ENCODE results near the gene GSN. TPM values are rescaled to one million over a fixed set of nuclear protein-coding genes. Genes with fewer than 3 reads are reported as not detected.
A peak's percentile ranks its signal among the peaks of the same experiment; 100 is the strongest.

Gene GSN
- 1 to 10 TPM; 4.1 to 4.2 TPM for total RNA-seq
- polyA plus RNA-seq = 6.3 TPM

DNA sequence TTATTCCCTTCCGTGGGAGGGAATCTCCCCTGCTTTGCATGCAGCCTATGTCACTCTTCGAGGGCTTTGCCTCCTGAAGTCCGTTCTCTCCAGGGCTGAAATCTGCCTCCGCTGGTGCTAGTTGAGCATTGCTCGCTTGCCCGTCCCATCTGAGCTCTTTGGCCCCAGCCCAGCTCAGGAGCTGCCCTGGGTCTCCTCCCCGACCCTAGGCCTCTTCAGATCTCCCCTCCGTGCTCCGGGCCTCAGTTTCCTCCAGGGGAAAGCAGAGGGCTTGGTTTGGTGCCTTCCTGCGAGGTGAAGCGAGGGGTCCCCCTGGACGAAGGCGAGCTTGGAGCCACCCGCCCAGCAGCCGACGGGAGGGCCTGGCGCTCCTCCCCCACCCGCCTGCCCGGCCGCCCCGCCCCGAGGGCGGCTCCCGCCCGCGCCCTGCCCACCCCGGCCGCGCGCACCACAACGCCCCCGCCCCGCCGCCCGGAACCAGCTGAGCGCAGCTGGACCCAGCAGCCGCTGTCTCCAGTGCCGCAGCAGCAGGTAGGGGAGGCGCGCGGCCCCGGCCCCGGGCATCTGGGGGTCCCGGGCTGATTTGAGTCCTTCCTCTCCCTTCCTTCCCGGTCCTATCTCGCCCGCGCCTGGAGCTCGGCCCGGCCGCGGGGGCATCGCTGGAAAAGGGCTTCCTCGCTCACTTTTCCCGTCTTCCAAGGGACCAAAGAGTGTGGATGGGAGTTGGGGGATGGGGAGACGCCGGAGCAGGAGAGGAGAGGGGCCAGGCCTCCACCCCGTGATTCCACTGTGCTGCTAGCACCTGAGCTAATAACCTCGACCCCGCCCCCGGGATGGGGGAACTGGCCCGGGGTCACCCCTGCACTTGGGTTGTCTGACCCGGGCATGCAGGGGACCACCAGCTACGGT, at the start of gene GSN:
GSN (plus strand) TSS at position 474 of the 909 bp plus-strand sequence. CDS start 33,810 bp downstream, outside the sequence.
- CTCF ChIA-PET = interaction anchor here (3.3 kb wide), 1 partner anchor 11 kb away, joined by 15 read pairs; no protein-coding TSS in a partner anchor
- POLR2A ChIA-PET = no interaction called here
- H3K4me1 ChIP-seq (ENCODE audit: insufficient read depth, low read length) = peaks cover 14% of the 10 kb centered on the region

GRCh38 chr9:121218357-121219027, 49.5 kb upstream of the GSN start:
- Mint-ChIP-seq H3K9me3 (no peaks in the 10 kb centered on the region), H3K4me1 (peaks cover 0 to 2% (median 0%) of the 10 kb centered on the region in 3 donors), H3K4me3 (no peak overlapping the region), H3K27ac (no peak overlapping the region), H3K27me3 (peaks cover 0 to 1% of the 10 kb centered on the region in 2 donors), H3K36me3 (peaks cover 5 to 11% (median 5%) of the 10 kb centered on the region in 3 donors)
- ChIA-PET POLR2A (no interaction called here), CTCF (interaction anchor here (0.8 to 1.6 kb wide), 3 partner anchors 12 to 101 kb away, joined by 3 to 4 read pairs (median 3); partner anchors contain the start of gene RAB14)
- no peak overlapping the region for H3K27ac ChIP-seq (ENCODE audit: low read depth, low read length)
- no peak for DNase-seq
- no peak overlapping the region for H3K4me3 ChIP-seq (ENCODE audit: low read length)
- H3K27me3 ChIP-seq (ENCODE audit: insufficient read depth, low read length, poor library complexity, severe bottlenecking) = no peaks in the 10 kb centered on the region
- H3K4me1 ChIP-seq (ENCODE audit: insufficient read depth, low read length) = no peaks in the 10 kb centered on the region
- H3K36me3 ChIP-seq (ENCODE audit: insufficient read depth, low read length) = no peaks in the 10 kb centered on the region
- H3K9me3 ChIP-seq (ENCODE audit: low read length) = no peaks in the 10 kb centered on the region

More for the DNA sequence above, at the start of gene GSN:
- H3K4me3 Mint-ChIP-seq = peak within 1 kb of the TSS; percentile 77 to 91 (median 80)
- Histone ChIP-seq H3K27ac (ENCODE audit: low read depth, low read length) (peak within 1 kb of the TSS; percentile 49), H3K9me3 (ENCODE audit: low read length) (no peaks in the 10 kb centered on the region), H3K4me3 (ENCODE audit: low read length) (peak within 1 kb of the TSS; percentile 57), H3K36me3 (ENCODE audit: insufficient read depth, low read length) (no peaks in the 10 kb centered on the region), H3K27me3 (ENCODE audit: insufficient read depth, low read length, poor library complexity, severe bottlenecking) (peaks cover 5% of the 10 kb centered on the region)
- DNase-seq = peak; percentile 19 to 65 (median 21)
- peaks cover 0 to 4% (median 0%) of the 10 kb centered on the region in 3 donors for H3K36me3 Mint-ChIP-seq
- peak within 1 kb of the TSS in 4 of 8 donors; percentile 38 to 82 (median 72) for H3K27ac Mint-ChIP-seq
- H3K27me3 Mint-ChIP-seq = peaks cover 0 to 12% of the 10 kb centered on the region in 2 donors
- H3K9me3 Mint-ChIP-seq = no peaks in the 10 kb centered on the region
- H3K4me1 Mint-ChIP-seq = peaks cover 9 to 19% (median 14%) of the 10 kb centered on the region in 3 donors

DNA sequence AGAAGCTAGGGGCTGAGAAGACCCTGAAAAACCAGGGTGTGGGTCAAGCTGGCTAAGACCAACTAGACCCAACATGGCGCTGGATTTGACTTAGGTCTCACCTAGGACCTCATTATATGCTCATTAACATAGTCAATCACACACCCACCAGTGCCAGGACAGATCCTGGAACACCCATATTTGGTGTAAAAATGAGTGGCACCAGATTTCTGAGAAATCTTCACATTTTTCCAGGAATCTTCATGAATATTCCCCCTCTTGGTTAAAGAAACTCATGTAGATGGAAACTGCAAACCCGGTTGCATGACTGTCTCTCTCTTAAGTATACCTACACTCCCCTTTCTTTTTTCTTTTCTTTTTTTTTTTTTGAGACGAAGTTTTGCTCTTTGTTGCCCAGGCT, 48.4 kb upstream of the GSN start:
- H3K4me3 Mint-ChIP-seq = no peak overlapping the region

DNA sequence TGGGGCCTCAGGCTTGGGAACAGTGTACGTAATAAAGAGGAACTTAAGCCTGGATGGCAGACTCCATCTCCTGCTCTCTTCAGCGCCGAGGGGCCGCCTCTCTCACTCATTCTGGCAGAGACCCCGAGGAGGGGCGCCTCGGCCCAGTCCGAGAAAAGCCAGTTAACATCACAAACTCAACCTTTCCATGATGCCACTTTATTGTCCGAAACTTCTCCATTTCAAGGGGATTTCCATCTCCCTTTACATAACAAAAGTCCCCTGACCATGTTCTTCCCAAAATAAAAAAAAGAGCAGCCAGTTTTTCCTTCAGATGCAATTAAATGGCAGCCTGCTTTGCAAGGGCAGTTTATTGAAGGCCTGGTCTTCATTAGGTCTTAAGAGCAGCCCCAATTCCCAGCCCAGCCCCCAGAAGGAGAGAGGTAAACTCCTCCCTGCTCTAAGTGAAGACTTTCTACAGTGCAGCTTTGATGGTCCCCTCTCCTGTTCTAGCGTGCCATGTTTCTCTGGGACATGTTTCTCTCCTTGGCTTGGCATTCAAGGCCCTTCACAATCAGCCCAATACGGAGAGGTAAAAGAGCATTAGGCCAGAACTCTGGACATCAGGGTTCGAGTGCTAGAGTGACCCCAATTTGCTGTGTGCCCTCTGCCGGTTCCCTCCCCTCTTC, 46.8 kb upstream of the GSN start:
- Mint-ChIP-seq H3K4me3 (no peak overlapping the region), H3K9me3 (no peaks in the 10 kb centered on the region), H3K27me3 (no peaks in the 10 kb centered on the region), H3K36me3 (peaks cover 4 to 9% (median 4%) of the 10 kb centered on the region in 3 donors), H3K4me1 (peaks cover 0 to 2% (median 0%) of the 10 kb centered on the region in 3 donors), H3K27ac (no peak overlapping the region)
- ChIA-PET POLR2A (no interaction called here), CTCF (no interaction called here)
- H3K27me3 ChIP-seq (ENCODE audit: insufficient read depth, low read length, poor library complexity, severe bottlenecking) = no peaks in the 10 kb centered on the region
- no peaks in the 10 kb centered on the region for H3K36me3 ChIP-seq (ENCODE audit: insufficient read depth, low read length)
- H3K9me3 ChIP-seq (ENCODE audit: low read length) = no peaks in the 10 kb centered on the region
- DNase-seq = no peak
- H3K4me3 ChIP-seq (ENCODE audit: low read length) = no peak overlapping the region
- no peaks in the 10 kb centered on the region for H3K4me1 ChIP-seq (ENCODE audit: insufficient read depth, low read length)
- H3K27ac ChIP-seq (ENCODE audit: low read depth, low read length) = no peak overlapping the region

More for the DNA sequence above, 48.4 kb upstream of the GSN start:
- Histone ChIP-seq H3K36me3 (ENCODE audit: insufficient read depth, low read length) (no peaks in the 10 kb centered on the region), H3K27ac (ENCODE audit: low read depth, low read length) (no peak overlapping the region), H3K9me3 (ENCODE audit: low read length) (no peaks in the 10 kb centered on the region), H3K4me1 (ENCODE audit: insufficient read depth, low read length) (no peaks in the 10 kb centered on the region), H3K27me3 (ENCODE audit: insufficient read depth, low read length, poor library complexity, severe bottlenecking) (no peaks in the 10 kb centered on the region), H3K4me3 (ENCODE audit: low read length) (no peak overlapping the region)
- Mint-ChIP-seq H3K9me3 (no peaks in the 10 kb centered on the region), H3K27me3 (no peaks in the 10 kb centered on the region), H3K4me1 (peaks cover 0 to 2% (median 0%) of the 10 kb centered on the region in 3 donors), H3K27ac (no peak overlapping the region), H3K36me3 (peaks cover 5 to 9% (median 5%) of the 10 kb centered on the region in 3 donors)
- ChIA-PET CTCF (no interaction called here), POLR2A (no interaction called here)
- no peak for DNase-seq

GRCh38 chr9:121221664-121222055, 46.3 kb upstream of the GSN start:
- Histone ChIP-seq H3K27me3 (ENCODE audit: insufficient read depth, low read length, poor library complexity, severe bottlenecking) (no peaks in the 10 kb centered on the region), H3K27ac (ENCODE audit: low read depth, low read length) (no peak overlapping the region), H3K9me3 (ENCODE audit: low read length) (no peaks in the 10 kb centered on the region), H3K4me1 (ENCODE audit: insufficient read depth, low read length) (no peaks in the 10 kb centered on the region), H3K36me3 (ENCODE audit: insufficient read depth, low read length) (no peaks in the 10 kb centered on the region), H3K4me3 (ENCODE audit: low read length) (no peak overlapping the region)
- ChIA-PET POLR2A (no interaction called here), CTCF (no interaction called here)
- Mint-ChIP-seq H3K4me3 (no peak overlapping the region), H3K27ac (no peak overlapping the region), H3K9me3 (no peaks in the 10 kb centered on the region), H3K36me3 (peaks cover 0 to 5% (median 0%) of the 10 kb centered on the region in 3 donors), H3K4me1 (peaks cover 0 to 2% (median 0%) of the 10 kb centered on the region in 3 donors), H3K27me3 (no peaks in the 10 kb centered on the region)
- no peak for DNase-seq

- H3K4me1 ChIP-seq (ENCODE audit: insufficient read depth, low read length) = no peaks in the 10 kb centered on the region
- no peaks in the 10 kb centered on the region for H3K9me3 ChIP-seq (ENCODE audit: low read length)
- no peak overlapping the region for H3K27ac ChIP-seq (ENCODE audit: low read depth, low read length)
- H3K36me3 ChIP-seq (ENCODE audit: insufficient read depth, low read length) = no peaks in the 10 kb centered on the region
- Mint-ChIP-seq H3K4me1 (peaks cover 0 to 2% (median 0%) of the 10 kb centered on the region in 3 donors), H3K9me3 (no peaks in the 10 kb centered on the region), H3K27me3 (no peaks in the 10 kb centered on the region), H3K27ac (peak overlapping the region in 1 of 8 donors; percentile 17), H3K36me3 (peaks cover 0 to 5% (median 0%) of the 10 kb centered on the region in 3 donors), H3K4me3 (no peak overlapping the region)
- H3K4me3 ChIP-seq (ENCODE audit: low read length) = no peak overlapping the region
- H3K27me3 ChIP-seq (ENCODE audit: insufficient read depth, low read length, poor library complexity, severe bottlenecking) = no peaks in the 10 kb centered on the region
- POLR2A ChIA-PET = no interaction called here
- CTCF ChIA-PET = interaction anchor here (1.0 kb wide), 1 partner anchor 9 kb away, joined by 3 read pairs; no protein-coding TSS in a partner anchor
- no peak for DNase-seq
These were observed 45.3 kb upstream of the GSN start for GRCh38 chr9:121222524-121223171.

GRCh38 chr9:121225240-121225639, 42.7 kb upstream of the GSN start:
- DNase-seq = no peak
- Histone ChIP-seq H3K4me3 (ENCODE audit: low read length) (no peak overlapping the region), H3K36me3 (ENCODE audit: insufficient read depth, low read length) (no peaks in the 10 kb centered on the region), H3K4me1 (ENCODE audit: insufficient read depth, low read length) (no peaks in the 10 kb centered on the region), H3K9me3 (ENCODE audit: low read length) (no peaks in the 10 kb centered on the region), H3K27ac (ENCODE audit: low read depth, low read length) (no peak overlapping the region), H3K27me3 (ENCODE audit: insufficient read depth, low read length, poor library complexity, severe bottlenecking) (no peaks in the 10 kb centered on the region)
- Mint-ChIP-seq H3K4me1 (peaks cover 0 to 2% (median 0%) of the 10 kb centered on the region in 3 donors), H3K27ac (no peak overlapping the region), H3K4me3 (no peak overlapping the region), H3K27me3 (no peaks in the 10 kb centered on the region), H3K9me3 (no peaks in the 10 kb centered on the region), H3K36me3 (peaks cover 0 to 2% (median 0%) of the 10 kb centered on the region in 3 donors)
- CTCF ChIA-PET = no interaction called here
- POLR2A ChIA-PET = no interaction called here
